ENCODE data around the gene ATF7IP2.

DNA sequence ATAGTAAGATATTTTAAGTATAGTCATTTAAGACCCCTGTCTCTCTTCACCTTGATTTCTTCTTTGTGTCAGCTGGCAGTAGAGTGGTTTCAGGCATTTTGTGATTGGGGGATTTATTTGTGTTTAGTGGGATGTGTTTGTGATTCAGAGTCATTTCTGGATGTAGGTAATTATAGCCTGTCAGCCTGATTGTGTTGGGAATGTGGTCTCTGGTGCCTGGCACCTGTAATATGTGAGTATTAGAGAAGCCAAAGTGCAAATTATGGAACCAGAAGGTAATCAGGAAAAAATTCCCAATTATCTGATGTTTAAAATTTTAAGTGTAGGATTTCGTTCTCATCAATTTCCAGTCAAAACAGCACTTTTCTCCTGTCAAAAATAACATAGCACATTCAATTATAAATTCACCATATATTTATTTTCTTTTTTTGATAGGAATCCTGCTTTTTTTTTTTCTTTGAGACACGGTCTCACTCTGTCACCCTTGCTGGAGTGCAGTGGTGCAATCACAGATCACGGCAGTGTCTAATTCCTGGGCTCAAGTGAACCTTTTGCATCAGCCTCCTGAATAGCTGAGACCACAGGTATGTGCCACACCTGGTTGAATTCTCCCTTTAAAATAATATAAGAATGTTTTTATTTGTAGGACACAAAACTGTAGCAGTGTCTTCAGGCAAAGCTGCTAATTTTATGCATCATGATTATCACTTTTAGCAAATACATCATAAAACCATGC, 42.7 kb downstream of the ATF7IP2 start:
- TF ChIP-seq EZH2phosphoT487 (IDR thresholded peaks at IDR 0.05; ENCODE audit: borderline replicate concordance, low read depth, low read length) = no peak
- TF ChIP-seq, protein P1, sequence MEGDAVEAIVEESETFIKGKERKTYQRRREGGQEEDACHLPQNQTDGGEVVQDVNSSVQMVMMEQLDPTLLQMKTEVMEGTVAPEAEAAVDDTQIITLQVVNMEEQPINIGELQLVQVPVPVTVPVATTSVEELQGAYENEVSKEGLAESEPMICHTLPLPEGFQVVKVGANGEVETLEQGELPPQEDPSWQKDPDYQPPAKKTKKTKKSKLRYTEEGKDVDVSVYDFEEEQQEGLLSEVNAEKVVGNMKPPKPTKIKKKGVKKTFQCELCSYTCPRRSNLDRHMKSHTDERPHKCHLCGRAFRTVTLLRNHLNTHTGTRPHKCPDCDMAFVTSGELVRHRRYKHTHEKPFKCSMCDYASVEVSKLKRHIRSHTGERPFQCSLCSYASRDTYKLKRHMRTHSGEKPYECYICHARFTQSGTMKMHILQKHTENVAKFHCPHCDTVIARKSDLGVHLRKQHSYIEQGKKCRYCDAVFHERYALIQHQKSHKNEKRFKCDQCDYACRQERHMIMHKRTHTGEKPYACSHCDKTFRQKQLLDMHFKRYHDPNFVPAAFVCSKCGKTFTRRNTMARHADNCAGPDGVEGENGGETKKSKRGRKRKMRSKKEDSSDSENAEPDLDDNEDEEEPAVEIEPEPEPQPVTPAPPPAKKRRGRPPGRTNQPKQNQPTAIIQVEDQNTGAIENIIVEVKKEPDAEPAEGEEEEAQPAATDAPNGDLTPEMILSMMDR (conservative IDR thresholded peaks at IDR 0.05; ENCODE audit: low read length) = no peak
